H9 (cell line): ENCODE measurements around the gene SDR39U1. TPM values are rescaled to one million over a fixed set of nuclear protein-coding genes. Genes with fewer than 3 reads are reported as not detected.

ENCODE experiments used
- DNase-seq: peaks from one replicate; pipeline ENCODE4 v3.0.0-alpha.2; 2017
- H2AFZ ChIP-seq: one replicate; pipeline ENCODE4 v1.6.1; 2013; ENCODE audit warnings: mild to moderate bottlenecking, low read length, control low read depth, moderate library complexity
- H2AK5ac ChIP-seq: 2 replicates; pipeline ENCODE4 v1.6.1; 2013; ENCODE audit warnings: low read length, control low read depth, mixed read lengths; ENCODE audit not compliant: insufficient read length
- H2BK120ac ChIP-seq: one replicate; pipeline ENCODE4 v1.6.1; 2013; ENCODE audit warnings: low read depth, mild to moderate bottlenecking, low read length, control low read depth, inconsistent platforms; ENCODE audit not compliant: poor library complexity, severe bottlenecking
- H2BK12ac ChIP-seq: 2 replicates; pipeline ENCODE4 v1.6.1; 2013; ENCODE audit warnings: low read length, control low read depth, mixed read lengths, low read depth; ENCODE audit not compliant: insufficient read length
- H2BK15ac ChIP-seq: 2 replicates; pipeline ENCODE4 v1.6.1; 2013; ENCODE audit warnings: low read depth, low read length, control low read depth
- H2BK20ac ChIP-seq: one replicate; pipeline ENCODE4 v1.6.1; 2013; ENCODE audit warnings: low read depth, mild to moderate bottlenecking, low read length, control low read depth, inconsistent platforms; ENCODE audit not compliant: poor library complexity, severe bottlenecking
- H2BK5ac ChIP-seq: 2 replicates; pipeline ENCODE4 v1.6.1; 2013; ENCODE audit warnings: low read length, control low read depth, mixed read lengths; ENCODE audit not compliant: insufficient read length
- H3K14ac ChIP-seq: 2 replicates; pipeline ENCODE4 v1.6.1; 2013; ENCODE audit warnings: low read length, control low read depth; ENCODE audit not compliant: insufficient read depth
- H3K18ac ChIP-seq: 2 replicates; pipeline ENCODE4 v1.6.1; 2013; ENCODE audit warnings: low read depth, mild to moderate bottlenecking, mixed read lengths, low read length, control low read depth; ENCODE audit not compliant: insufficient read length
- H3K23ac ChIP-seq: 2 replicates; pipeline ENCODE4 v1.6.1; 2013; ENCODE audit warnings: low read length, control low read depth, mixed read lengths, low read depth; ENCODE audit not compliant: insufficient read length
- H3K23me2 ChIP-seq: 2 replicates; pipeline ENCODE4 v1.6.1; 2013; ENCODE audit warnings: low read depth, mild to moderate bottlenecking, mixed read lengths, low read length, control low read depth; ENCODE audit not compliant: insufficient read length, poor library complexity, severe bottlenecking
- H3K27ac ChIP-seq: 2 replicates; pipeline ENCODE4 v1.5.1; 2013; ENCODE audit warnings: low read length, control low read depth, mixed read lengths, low read depth; ENCODE audit not compliant: insufficient read length
- H3K27me3 ChIP-seq: 2 replicates; pipeline ENCODE4 v1.6.1; 2013; ENCODE audit warnings: low read length, control low read depth, inconsistent platforms; ENCODE audit not compliant: insufficient read depth
- H3K4ac ChIP-seq: 2 replicates; pipeline ENCODE4 v1.6.1; 2013; ENCODE audit warnings: low read depth, mild to moderate bottlenecking, control low read depth, inconsistent platforms, low read length, moderate library complexity
- H3K4me1 ChIP-seq: 2 replicates; pipeline ENCODE4 v1.6.1; 2013; ENCODE audit warnings: low read length, control low read depth, inconsistent platforms; ENCODE audit not compliant: insufficient read depth
- H3K4me2 ChIP-seq: 2 replicates; pipeline ENCODE4 v1.6.1; 2013; ENCODE audit warnings: low read length, control low read depth, mixed read lengths; ENCODE audit not compliant: insufficient read length, insufficient read depth
- H3K56ac ChIP-seq: 2 replicates; pipeline ENCODE4 v1.6.1; 2013; ENCODE audit warnings: low read depth, mild to moderate bottlenecking, mixed read lengths, low read length, control low read depth; ENCODE audit not compliant: insufficient read length
- H3K79me1 ChIP-seq: 2 replicates; pipeline ENCODE4 v1.6.1; 2013; ENCODE audit warnings: low read depth, mild to moderate bottlenecking, moderate library complexity, low read length, control low read depth, inconsistent platforms; ENCODE audit not compliant: insufficient read depth, poor library complexity, severe bottlenecking
- H3K79me2 ChIP-seq: 2 replicates; pipeline ENCODE4 v1.6.1; 2013; ENCODE audit warnings: low read length, control low read depth, inconsistent platforms; ENCODE audit not compliant: insufficient read depth
- H3K9ac ChIP-seq: 2 replicates; pipeline ENCODE4 v1.6.1; 2013; ENCODE audit warnings: low read length, control low read depth, mixed read lengths; ENCODE audit not compliant: insufficient read length; ENCODE audit errors: extremely low read depth
- H3K9me3 ChIP-seq: one replicate; pipeline ENCODE4 v1.6.1; 2013; ENCODE audit warnings: low read depth, low read length, inconsistent platforms; ENCODE audit not compliant: control insufficient read depth
- H3T11ph ChIP-seq: one replicate; pipeline ENCODE4 v1.6.1; 2013; ENCODE audit warnings: mild to moderate bottlenecking, low read length, control low read depth, inconsistent platforms
- H4K20me1 ChIP-seq: one replicate; pipeline ENCODE4 v1.6.1; 2013; ENCODE audit not compliant: control insufficient read depth, insufficient read length, insufficient read depth
- H4K5ac ChIP-seq: 2 replicates; pipeline ENCODE4 v1.6.1; 2013; ENCODE audit warnings: low read depth, mild to moderate bottlenecking, mixed read lengths, low read length, control low read depth; ENCODE audit not compliant: insufficient read length
- H4K8ac ChIP-seq: replicated peaks from 2 replicates; pipeline ENCODE4 v1.6.1; 2013; ENCODE audit warnings: low read length, control low read depth, mixed read lengths, low read depth; ENCODE audit not compliant: insufficient read length
- H4K91ac ChIP-seq: 2 replicates; pipeline ENCODE4 v1.6.1; 2013; ENCODE audit warnings: low read depth, mild to moderate bottlenecking, moderate library complexity, mixed read lengths, low read length, control low read depth; ENCODE audit not compliant: insufficient read length
- H3K27ac Mint-ChIP-seq, 3 experiments: 2 replicates in 2 of 3; 3 replicates in 1 of 3; pipeline ENCODE4 v1.8.0; 2020 to 2021; ENCODE audit warnings: mixed read lengths in 3 of 3, mild to moderate bottlenecking in 1 of 3, moderate library complexity in 1 of 3
- H3K27me3 Mint-ChIP-seq: 2 replicates; pipeline ENCODE4 v1.8.0; 2021; ENCODE audit warnings: low read depth, mild to moderate bottlenecking, moderate library complexity, mixed read lengths
- H3K36me3 Mint-ChIP-seq, 3 experiments: 2 replicates in 2 of 3; 3 replicates in 1 of 3; pipeline ENCODE4 v1.8.0; 2020 to 2021; ENCODE audit warnings: low read depth in 3 of 3, mixed read lengths in 3 of 3; ENCODE audit not compliant: insufficient read depth in 1 of 3
- H3K4me1 Mint-ChIP-seq, 2 experiments: 2 replicates each; pipeline ENCODE4 v1.8.0; 2020; ENCODE audit warnings: mixed read lengths in 2 of 2
- H3K4me3 Mint-ChIP-seq, 2 experiments: 2 replicates in 1 of 2; 3 replicates in 1 of 2; pipeline ENCODE4 v1.8.0; 2020 to 2021; ENCODE audit warnings: mild to moderate bottlenecking in 2 of 2, mixed read lengths in 2 of 2, moderate library complexity in 1 of 2
- H3K9me3 Mint-ChIP-seq, 2 experiments: 2 replicates in 1 of 2; 3 replicates in 1 of 2; pipeline ENCODE4 v1.8.0; 2020; ENCODE audit warnings: mild to moderate bottlenecking in 2 of 2, mixed read lengths in 2 of 2, moderate library complexity in 1 of 2
- CTCF ChIP-seq: fragments of 200-600 bp; sonication (generic); conservative IDR thresholded peaks from 3 replicates; pipeline ENCODE4 v1.8.0; 2021; ENCODE audit warnings: antibody characterized with exemption, mild to moderate bottlenecking
- WGBS: extraction: QIAGEN DNeasy Blood & Tissue Kit; methylation state at CpG from one replicate; pipeline ENCODE4 v1.1.7; 2013; ENCODE audit warnings: missing lambda C conversion rate, low lambda C conversion rate, mixed read lengths; ENCODE audit not compliant: insufficient read length; ENCODE audit errors: extremely low coverage; 5-methylcytosine and 5-hydroxymethylcytosine counted together
- total RNA-seq: library from RNA; stranded (reverse); gene quantifications from 2 replicates; pipeline ENCODE4 v1.2.1, GENCODE V29; 2021

SDR39U1 gene
- total RNA-seq, 1 experiment from 2014 or later = 56.2 TPM

DNA sequence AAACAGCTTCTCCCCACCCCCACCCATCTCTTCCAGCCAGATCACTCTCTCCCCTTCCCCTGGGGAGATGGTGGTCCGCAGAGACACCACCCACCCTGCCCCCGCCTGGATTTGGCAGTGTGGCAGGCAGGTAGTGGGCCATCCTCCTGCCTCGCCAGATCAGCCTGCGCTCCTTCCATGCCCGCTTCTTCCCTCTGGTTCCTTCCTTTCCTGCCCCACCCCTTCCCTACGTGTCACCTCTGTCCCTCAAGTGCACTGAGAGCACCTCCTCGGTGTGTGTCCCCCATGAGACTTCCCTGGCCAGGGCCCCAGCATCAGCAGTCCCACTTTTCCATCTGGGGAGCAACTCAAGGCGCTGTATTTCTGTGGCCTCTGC, 43.1 kb downstream of the SDR39U1 start:
- Histone ChIP-seq H2BK5ac (no peak overlapping the region), H3K23ac (no peak overlapping the region), H3K56ac (no peak overlapping the region), H2BK15ac (no peak overlapping the region), H3K4me2 (peak overlapping the region; percentile 65), H4K5ac (no peak overlapping the region), H2AK5ac (no peak overlapping the region), H4K20me1 (no peaks in the 10 kb centered on the region), H3K9ac (peak overlapping the region; percentile 26), H3K4ac (no peak overlapping the region), H3K18ac (no peak overlapping the region), H3K9me3 (no peaks in the 10 kb centered on the region), H3K23me2 (peaks cover 5% of the 10 kb centered on the region), H4K8ac (no peak overlapping the region), H2BK120ac (no peak overlapping the region), H3K79me2 (no peaks in the 10 kb centered on the region), H4K91ac (no peak overlapping the region), H3K79me1 (no peaks in the 10 kb centered on the region), H3T11ph (no peak overlapping the region), H3K14ac (no peak overlapping the region; the same call in 1 of the 2 replicates), H3K27ac (no peak overlapping the region), H2AFZ (no peak overlapping the region), H2BK12ac (no peak overlapping the region), H2BK20ac (no peak overlapping the region), H3K27me3 (no peaks in the 10 kb centered on the region), H3K4me1 (no peaks in the 10 kb centered on the region; the same call in 1 of the 2 replicates)
- no peak for DNase-seq
- Mint-ChIP-seq H3K9me3 (no peaks in the 10 kb centered on the region), H3K27me3 (peaks cover 17% of the 10 kb centered on the region), H3K27ac (peak overlapping the region in 1 of 3 experiments; percentile 60; a peak in 1 of 7 replicates), H3K4me1 (peaks cover 54 to 60% of the 10 kb centered on the region in 2 experiments), H3K36me3 (0 out of 7 replicates have a peak, but pooled peaks cover 0 to 5% (median 0%) of the 10 kb centered on the region in 3 experiments), H3K4me3 (peak overlapping the region; percentile 79 to 89)
- no CpG with 5 or more reads among the region's 8 CpGs for WGBS
- TF ChIP-seq CTCF = no peak
